Right renal cortex interstitium (tissue), 3 donors: ENCODE measurements around the gene FRMPD2. TPM values are rescaled to one million over a fixed set of nuclear protein-coding genes. Genes with fewer than 3 reads are reported as not detected.
"Not testable (repeated sequence)": the region's sequence is repeated elsewhere in the genome, so short reads cannot be mapped to it uniquely, and the experiment has no call there.

Experiments used
- DNase-seq, 3 donors: peaks; one replicate each; pipeline ENCODE4 v3.0.0-alpha.2; 2013; ENCODE audit warnings: low read depth in 3 of 3, low spot score in 2 of 3
- polyA plus RNA-seq, 3 donors: library from polyadenylated mRNA; unstranded; fragments of 120-200 nt; gene quantifications; one replicate each; pipeline ENCODE4 v1.2.1, GENCODE V29; 2013; ENCODE audit not compliant: insufficient read length in 3 of 3

Gene FRMPD2
- polyA plus RNA-seq, 3 donors = 0.55 to 0.72 (median 0.57) TPM

DNA sequence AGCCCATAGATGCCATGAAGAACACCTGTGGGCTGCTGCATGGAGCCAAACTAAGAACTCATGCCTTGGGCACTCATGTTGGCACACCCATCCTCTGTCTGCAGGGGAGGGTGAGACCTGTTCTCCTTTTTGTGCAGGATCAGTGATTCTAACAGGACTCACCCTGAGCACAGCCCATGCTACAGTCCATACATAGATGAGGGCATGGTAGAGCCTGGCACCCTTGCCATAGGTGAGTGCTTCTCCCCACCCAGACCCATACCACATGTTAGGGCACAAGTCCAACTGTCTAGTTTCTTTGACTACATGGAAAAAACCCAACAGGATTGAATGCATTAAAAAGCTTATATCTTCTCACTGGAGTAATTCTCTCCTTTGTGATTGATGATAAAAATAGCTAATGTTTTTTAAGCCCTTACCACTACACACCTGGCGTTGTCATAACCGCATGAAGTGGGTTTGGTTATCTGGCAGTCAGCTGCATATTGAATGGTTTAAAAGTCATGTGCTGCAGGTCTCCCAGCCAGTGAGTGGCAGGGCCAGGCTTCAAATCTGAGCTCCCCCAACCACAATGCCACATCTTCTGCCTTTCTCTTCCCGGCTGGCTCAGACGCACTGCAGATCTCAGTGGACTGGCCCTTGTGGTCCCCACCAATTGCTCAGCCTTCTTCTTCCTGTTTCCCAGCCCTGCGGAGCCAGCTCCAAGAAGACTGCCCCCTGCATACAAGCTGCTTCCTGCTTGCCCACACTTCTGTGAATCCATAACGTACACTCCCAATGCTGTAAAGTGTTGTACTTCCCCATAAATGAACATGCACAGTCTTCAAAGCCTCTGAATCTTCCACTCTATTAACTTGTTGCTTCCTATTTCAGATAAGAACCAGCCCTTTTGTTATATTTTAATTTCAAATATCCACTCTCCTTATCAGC lies 120.0 kb downstream of the FRMPD2 start:
- not testable (repeated sequence) for DNase-seq

DNA sequence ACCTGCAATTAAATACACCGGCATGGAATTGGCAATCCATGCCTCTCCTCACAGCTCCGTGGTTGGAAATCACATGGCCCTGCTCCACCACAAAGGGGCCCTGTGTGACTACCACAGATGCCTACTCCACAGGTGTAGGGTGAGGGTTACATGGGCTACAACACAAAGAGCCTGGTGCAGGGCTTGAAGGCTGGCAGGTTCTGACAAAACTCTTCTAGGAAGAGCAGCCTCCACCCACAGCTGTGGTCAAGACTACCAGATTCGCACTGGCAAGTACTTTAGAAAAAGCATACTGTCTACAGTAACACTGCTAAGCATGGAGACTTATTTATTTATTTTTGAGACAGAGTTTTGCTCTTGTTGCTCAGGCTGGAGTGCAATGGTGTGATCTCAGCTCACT lies 126.9 kb downstream of the FRMPD2 start:
- DNase-seq = not testable (repeated sequence)

DNA sequence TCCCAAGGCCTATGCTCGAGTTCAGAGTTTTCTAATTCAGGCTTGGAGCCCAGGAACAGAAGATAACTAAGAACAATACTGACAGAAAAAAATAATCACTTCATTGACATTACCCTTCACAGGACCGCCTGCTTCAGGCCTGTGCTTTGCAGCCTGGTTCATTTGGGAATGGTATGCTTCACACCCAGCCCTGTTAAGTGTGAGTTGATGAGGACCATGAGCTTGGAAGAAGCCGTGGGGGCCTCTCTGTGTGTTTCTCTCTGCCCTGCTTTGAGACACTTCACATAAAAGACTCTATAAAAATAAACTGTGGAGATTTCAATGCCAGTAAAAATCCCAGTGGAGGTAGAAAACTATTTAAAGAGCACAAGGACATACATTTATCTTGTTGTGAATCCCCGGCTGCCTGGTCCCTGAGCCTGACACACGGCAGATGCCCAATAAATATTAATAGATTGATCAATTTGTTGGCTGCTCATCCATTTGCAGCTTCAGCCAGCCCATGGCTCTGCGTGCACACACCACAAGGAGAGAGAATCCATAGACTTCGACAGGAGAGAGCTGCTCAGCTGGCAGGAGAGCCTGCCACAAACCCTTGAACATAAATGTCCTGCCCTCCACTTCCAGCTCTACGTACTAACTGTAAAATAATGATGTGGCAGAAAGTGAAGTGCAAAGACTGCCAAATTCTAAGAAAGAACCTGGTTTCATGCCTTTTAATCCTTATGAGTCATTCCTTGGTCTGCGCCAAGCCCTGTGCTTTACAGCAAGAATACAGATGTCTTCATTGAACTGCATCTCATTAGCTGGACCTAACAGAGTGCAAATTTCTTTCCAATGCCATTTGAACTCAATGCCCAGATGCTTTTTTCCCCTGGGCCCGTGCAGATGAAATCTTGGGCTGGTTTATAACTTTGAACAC lies 130.5 kb downstream of the FRMPD2 start:
- DNase-seq = not testable (repeated sequence)

DNA sequence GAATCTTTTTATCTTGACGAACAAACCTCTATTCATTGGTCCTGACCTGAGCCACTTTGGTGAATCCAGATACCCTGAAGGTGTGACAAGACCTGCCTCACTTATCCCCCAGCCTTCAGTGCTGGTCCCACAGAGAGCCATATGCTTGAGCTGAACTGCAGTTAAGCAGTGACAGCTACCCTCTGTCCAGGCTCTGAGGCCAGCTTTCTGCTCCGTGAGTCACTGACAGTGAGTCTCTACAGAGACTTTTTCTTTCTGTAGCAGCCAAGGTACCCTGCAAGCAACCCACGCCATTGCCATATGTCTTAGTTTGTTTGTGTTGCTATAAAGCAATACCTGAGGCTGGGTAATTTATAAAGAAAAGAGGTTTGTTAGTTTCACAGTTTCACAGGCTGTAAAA lies 133.5 kb downstream of the FRMPD2 start:
- not testable (repeated sequence) for DNase-seq

DNA sequence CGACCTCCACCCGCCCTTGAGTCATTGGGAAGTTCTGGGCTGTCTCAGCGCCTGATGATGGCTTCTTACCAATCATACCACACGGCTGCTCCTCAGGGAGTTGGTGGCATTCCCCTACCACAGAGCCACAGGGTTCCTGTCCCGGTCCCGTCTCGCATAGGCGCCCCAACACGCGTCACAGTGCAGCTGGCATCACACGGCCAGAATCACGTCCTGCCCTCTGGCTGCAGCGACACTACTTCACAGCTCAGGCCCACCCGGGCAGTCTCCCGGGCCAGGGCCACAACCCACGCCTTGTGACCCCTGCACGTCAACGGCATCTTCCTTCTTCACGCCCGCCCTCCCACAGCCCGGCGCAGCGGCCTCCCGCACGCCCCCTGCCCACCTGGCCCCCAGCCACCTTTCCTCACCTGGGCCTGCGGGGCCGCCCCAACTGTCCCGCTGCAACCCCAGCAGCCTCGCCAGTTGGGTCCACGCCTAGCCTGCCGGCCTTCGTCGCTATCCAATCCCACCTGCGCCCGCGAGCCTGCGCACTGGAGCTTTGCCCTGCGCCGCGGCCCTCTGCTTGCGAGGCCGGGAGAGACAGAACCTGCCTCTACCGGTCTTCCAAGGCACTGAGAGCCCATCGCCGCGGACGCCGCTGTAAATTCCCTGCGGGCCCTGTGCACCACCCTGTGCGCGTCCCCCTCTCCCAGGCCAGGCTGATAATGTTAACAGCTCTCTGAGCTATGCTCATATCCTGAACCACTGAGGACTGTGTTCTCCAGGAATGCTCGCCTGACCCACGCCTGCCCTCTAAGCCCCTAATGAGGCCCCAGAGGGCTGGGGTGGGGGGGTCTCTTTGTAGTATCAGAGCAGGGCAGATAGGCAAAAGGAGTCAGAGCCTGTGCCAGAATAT lies 134.3 kb downstream of the FRMPD2 start:
- not testable (repeated sequence) for DNase-seq

DNA sequence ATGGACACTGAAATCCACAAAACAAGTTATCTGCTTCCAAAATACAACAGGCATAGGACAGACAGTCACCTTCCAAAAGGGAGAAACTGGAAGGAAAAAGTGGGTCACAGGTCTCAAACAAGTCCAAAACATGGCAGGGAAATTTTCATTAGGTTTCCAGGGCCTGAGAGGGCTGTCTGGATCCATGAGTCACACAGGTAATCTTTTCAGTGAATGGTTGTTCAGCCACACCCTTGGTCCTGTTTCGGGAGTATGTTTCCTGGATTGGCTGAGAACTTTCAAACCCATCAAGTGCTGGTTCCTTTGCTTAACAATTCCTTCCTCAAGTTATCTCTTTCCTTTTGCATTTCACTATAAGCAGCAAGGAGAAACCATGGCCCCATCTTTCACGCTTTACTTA lies 145.5 kb downstream of the FRMPD2 start:
- DNase-seq = not testable (repeated sequence)

DNA sequence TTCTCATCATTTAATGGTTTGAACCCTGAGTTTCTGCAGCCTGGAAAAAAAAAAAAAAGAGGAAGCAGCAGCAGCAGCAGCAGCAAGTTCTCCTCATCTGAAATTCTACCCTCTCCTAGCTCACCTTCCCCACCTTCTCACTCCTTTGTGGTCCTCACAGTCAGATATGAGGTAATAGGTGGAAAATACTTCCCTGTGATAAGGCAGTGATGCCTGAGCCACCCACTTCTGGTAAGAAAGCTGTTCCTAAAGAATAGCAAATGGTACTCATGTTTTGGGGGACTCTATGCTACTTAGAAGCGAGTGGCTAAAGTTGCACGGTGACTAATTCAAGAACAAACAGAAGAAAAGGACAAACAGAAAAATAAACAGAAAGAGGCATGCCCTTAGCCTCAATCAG lies 148.2 kb downstream of the FRMPD2 start:
- DNase-seq = not testable (repeated sequence)

DNA sequence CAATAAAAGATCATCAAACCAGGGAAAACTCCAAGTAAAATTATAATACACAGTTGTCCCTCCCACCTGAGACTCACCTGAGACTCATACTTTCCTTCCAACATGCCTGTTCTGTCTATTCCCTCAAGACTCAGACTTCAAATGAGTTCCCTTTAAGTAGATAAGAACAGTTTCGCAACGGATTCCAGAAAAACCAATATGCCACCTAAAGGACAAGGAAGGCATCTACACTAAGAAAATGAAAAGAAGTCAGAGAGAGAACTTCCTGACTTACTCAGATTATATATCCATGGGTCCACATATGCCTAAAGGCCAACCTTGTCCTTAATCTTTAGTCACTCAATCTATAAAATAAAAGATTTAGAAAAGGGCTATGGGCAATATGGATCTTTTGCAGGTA lies 148.9 kb downstream of the FRMPD2 start:
- not testable (repeated sequence) for DNase-seq

DNA sequence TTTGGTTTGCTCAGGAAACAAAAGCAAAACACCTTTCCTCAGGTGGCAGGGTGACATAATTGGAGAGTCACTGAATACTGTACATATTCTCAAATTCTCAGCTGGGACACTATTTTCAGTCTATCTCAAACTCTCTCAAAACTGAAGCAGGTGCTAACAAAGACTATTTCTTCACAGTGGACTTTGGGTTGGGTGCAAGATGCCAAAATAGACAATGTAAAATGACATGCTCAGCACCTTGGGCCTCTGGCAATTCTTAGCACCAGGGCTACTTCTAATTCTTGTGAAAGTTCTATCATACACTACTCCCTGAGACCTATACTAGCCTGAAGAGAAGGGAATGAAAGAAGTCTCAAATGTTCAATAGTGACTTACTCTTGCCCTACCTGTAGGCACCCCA lies 151.9 kb downstream of the FRMPD2 start:
- not testable (repeated sequence) for DNase-seq

DNA sequence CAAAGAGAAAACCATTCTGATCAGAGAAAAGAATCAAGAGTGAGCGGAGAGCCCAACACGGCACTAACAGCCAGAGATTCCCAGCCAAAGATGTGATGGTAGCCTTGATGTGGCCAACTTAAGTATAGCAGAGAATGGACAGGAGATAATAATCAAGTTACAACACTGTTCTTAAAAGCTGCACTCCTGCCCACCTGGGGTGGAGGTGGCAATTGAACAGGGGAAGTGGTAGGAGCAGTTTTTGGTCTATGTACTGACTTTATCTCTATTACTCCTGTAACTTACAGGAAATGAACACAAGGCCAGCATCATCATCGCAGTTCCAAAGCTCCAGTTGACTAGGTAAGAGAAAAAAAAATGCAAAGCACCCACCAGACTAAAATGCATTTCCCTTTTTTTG lies 164.2 kb downstream of the FRMPD2 start:
- DNase-seq = not testable (repeated sequence)

Other genes starting within 250 kb of the FRMPD2 start
- gene MAPK8, start 32.0 kb upstream of the FRMPD2 start, polyA plus RNA-seq = 10 to 100 TPM; 68.7 to 79.9 (median 77.5) TPM